GM23338 (cell line): Measurements from ENCODE around the gene DLG2. TPM values are rescaled to one million over a fixed set of nuclear protein-coding genes. Genes with fewer than 3 reads are reported as not detected.

Experiments used
- ATAC-seq: fragments of 200-7000 bp; cut with Tn5 transposase; 3 replicates; pipeline ENCODE4 v1.9.1; 2020
- DNase-seq: peaks from one replicate; pipeline ENCODE4 v3.0.0-alpha.2; 2015; ENCODE audit warnings: low spot score
- H2AFZ ChIP-seq: fragments of 200-600 bp; sonication (generic); 2 replicates; pipeline ENCODE4 v1.8.0; 2016; ENCODE audit warnings: antibody characterized with exemption, mild to moderate bottlenecking, moderate library complexity
- H3F3A ChIP-seq: fragments of 200-600 bp; sonication (generic); replicated peaks from 2 replicates; pipeline ENCODE4 v1.8.0; 2017; ENCODE audit warnings: antibody characterized with exemption, mixed run types, low read depth
- H3K27ac ChIP-seq: fragments of 200-600 bp; sonication (generic); 2 replicates; pipeline ENCODE4 v1.6.1; 2016; ENCODE audit warnings: low read depth
- H3K27me3 ChIP-seq: fragments of 200-600 bp; sonication (generic); 2 replicates; pipeline ENCODE4 v1.8.0; 2016; ENCODE audit warnings: mild to moderate bottlenecking, mixed run types, moderate library complexity; ENCODE audit not compliant: insufficient read depth
- H3K36me3 ChIP-seq: fragments of 200-600 bp; sonication (generic); 2 replicates; pipeline ENCODE4 v1.8.0; 2016; ENCODE audit warnings: mild to moderate bottlenecking; ENCODE audit not compliant: insufficient read depth
- H3K4me1 ChIP-seq: fragments of 200-600 bp; sonication (generic); 2 replicates; pipeline ENCODE4 v1.8.0; 2016; ENCODE audit warnings: mild to moderate bottlenecking, moderate library complexity; ENCODE audit not compliant: insufficient read depth
- H3K4me2 ChIP-seq: fragments of 200-600 bp; sonication (generic); 2 replicates; pipeline ENCODE4 v1.7.1; 2017; ENCODE audit warnings: mixed run types
- H3K4me3 ChIP-seq: fragments of 200-600 bp; sonication (generic); 2 replicates; pipeline ENCODE4 v1.6.1; 2016; ENCODE audit warnings: mixed run types
- H3K79me2 ChIP-seq: fragments of 200-600 bp; sonication (generic); replicated peaks from 2 replicates; pipeline ENCODE4 v1.8.0; 2017; ENCODE audit warnings: mild to moderate bottlenecking; ENCODE audit not compliant: insufficient read depth
- H3K9me2 ChIP-seq: fragments of 200-600 bp; sonication (generic); 2 replicates; pipeline ENCODE4 v1.8.0; 2017; ENCODE audit not compliant: insufficient read depth
- H4K20me1 ChIP-seq: fragments of 200-600 bp; sonication (generic); replicated peaks from 2 replicates; pipeline ENCODE4 v1.8.0; 2017; ENCODE audit warnings: mild to moderate bottlenecking; ENCODE audit not compliant: insufficient read depth
- H3K27ac Mint-ChIP-seq: 2 replicates; pipeline ENCODE4 v1.8.0; 2020; ENCODE audit warnings: inconsistent platforms, mild to moderate bottlenecking, moderate library complexity, mixed read lengths
- H3K27me3 Mint-ChIP-seq: 3 replicates; pipeline ENCODE4 v1.8.0; 2022; ENCODE audit warnings: low read depth, mild to moderate bottlenecking, moderate library complexity, mixed read lengths, inconsistent platforms; ENCODE audit not compliant: insufficient read depth, poor library complexity
- H3K36me3 Mint-ChIP-seq: 3 replicates; pipeline ENCODE4 v1.8.0; 2021; ENCODE audit warnings: low read depth, mild to moderate bottlenecking, inconsistent platforms, moderate library complexity, mixed read lengths
- H3K4me1 Mint-ChIP-seq: 3 replicates; pipeline ENCODE4 v1.8.0; 2020; ENCODE audit warnings: mild to moderate bottlenecking, inconsistent platforms, mixed read lengths
- H3K4me3 Mint-ChIP-seq: 3 replicates; pipeline ENCODE4 v1.8.0; 2021; ENCODE audit warnings: moderate library complexity, mild to moderate bottlenecking, inconsistent platforms, mixed read lengths
- H3K9me3 Mint-ChIP-seq: 3 replicates; pipeline ENCODE4 v1.8.0; 2020; ENCODE audit warnings: moderate library complexity, mild to moderate bottlenecking, inconsistent platforms, mixed read lengths
- CREB1 ChIP-seq: fragments of 250-450 bp; sonication (Bioruptor Pico); IDR thresholded peaks from 2 replicates; pipeline ENCODE4 v1.5.0; 2020; ENCODE audit warnings: low read depth, mild to moderate bottlenecking, moderate library complexity
- EZH2 ChIP-seq: fragments of 200-600 bp; sonication (generic); IDR thresholded peaks from one replicate; pipeline ENCODE4 v1.8.0; 2017; ENCODE audit warnings: antibody characterized with exemption, mild to moderate bottlenecking, low read depth; ENCODE audit not compliant: unreplicated experiment
- EZH2phosphoT487 ChIP-seq: fragments of 200-600 bp; sonication (generic); IDR thresholded peaks from one replicate; pipeline ENCODE4 v1.8.1; 2018; ENCODE audit warnings: antibody characterized with exemption; ENCODE audit not compliant: unreplicated experiment
- JUNB ChIP-seq: IDR thresholded peaks from one replicate; pipeline ENCODE4 v1.6.1; 2016; ENCODE audit warnings: antibody characterized with exemption; ENCODE audit not compliant: unreplicated experiment
- NANOG ChIP-seq: IDR thresholded peaks from 2 replicates; pipeline ENCODE4 v1.6.1; 2016; ENCODE audit warnings: antibody characterized with exemption, borderline replicate concordance
- POLR2AphosphoS5 ChIP-seq: IDR thresholded peaks from 2 replicates; pipeline ENCODE4 v1.6.1; 2016; ENCODE audit warnings: antibody characterized with exemption, low read depth
- STAT1 ChIP-seq: IDR thresholded peaks from one replicate; pipeline ENCODE4 v1.6.1; 2016; ENCODE audit warnings: antibody characterized with exemption; ENCODE audit not compliant: unreplicated experiment
- ZNF114 ChIP-seq: fragments of 250-450 bp; sonication (Bioruptor Pico); IDR thresholded peaks from 2 replicates; pipeline ENCODE4 v1.5.0; 2020; ENCODE audit warnings: mild to moderate bottlenecking, moderate library complexity
- ZNF331 ChIP-seq: fragments of 250-450 bp; sonication (Bioruptor Pico); IDR thresholded peaks from 2 replicates; pipeline ENCODE4 v1.5.0; 2020; ENCODE audit warnings: low read depth, mild to moderate bottlenecking, moderate library complexity
- ZNF462 ChIP-seq: fragments of 250-450 bp; sonication (Bioruptor Pico); IDR thresholded peaks from 2 replicates; pipeline ENCODE4 v1.5.0; 2020; ENCODE audit warnings: mild to moderate bottlenecking, moderate library complexity
- polyA plus RNA-seq: library from polyadenylated mRNA; unstranded; fragments of >200 nt; fragmentation: Nextera tagmentation; extraction: Ambion mirVana; gene quantifications from 2 replicates; pipeline ENCODE4 v1.2.1, GENCODE V29; 2016
- total RNA-seq: library from RNA; depleted of rRNA; stranded (reverse); fragments of >200 nt; shearing (Covaris generic); gene quantifications from 2 replicates; pipeline ENCODE4 v1.2.3, GENCODE V29; 2014
- TF ChIP-seq, protein P1 (sequence below): IDR thresholded peaks from one replicate; pipeline ENCODE4 v1.6.1; 2018; ENCODE audit warnings: antibody characterized with exemption; ENCODE audit not compliant: unreplicated experiment
- TF ChIP-seq, protein P2 (sequence below): IDR thresholded peaks from 2 replicates; pipeline ENCODE4 v1.6.1; 2016; ENCODE audit warnings: antibody characterized with exemption

DLG2 gene
- total and polyA plus RNA-seq, 2 experiments from 2014 or later = 19.8 to 21.5 TPM

GRCh38 chr11:83510530-83511460 is 2116.3 kb downstream of the DLG2 start:
- Histone ChIP-seq H3K4me2 (no peak overlapping the region), H3K36me3 (no peaks in the 10 kb centered on the region), H4K20me1 (no peaks in the 10 kb centered on the region), H3K9me2 (peaks cover 6% of the 10 kb centered on the region; the same call in 1 of the 2 replicates), H3K27me3 (no peaks in the 10 kb centered on the region), H3K4me1 (peaks cover 13% of the 10 kb centered on the region), H2AFZ (no peak overlapping the region), H3K79me2 (no peaks in the 10 kb centered on the region), H3K4me3 (no peak overlapping the region), H3F3A (no peaks in the 10 kb centered on the region), H3K27ac (no peak overlapping the region)
- Mint-ChIP-seq H3K9me3 (no peaks in the 10 kb centered on the region), H3K27me3 (no peaks in the 10 kb centered on the region), H3K4me1 (peaks cover 12% of the 10 kb centered on the region), H3K4me3 (no peak overlapping the region), H3K36me3 (0 out of 3 replicates have a peak, but pooled peaks cover 5% of the 10 kb centered on the region), H3K27ac (no peak overlapping the region)
- no peak for TF ChIP-seq EZH2phosphoT487
- TF ChIP-seq ZNF462 (CRISPR knock-in tag) = no peak
- TF ChIP-seq NANOG = no peak
- TF ChIP-seq CREB1 = no peak
- no peak for TF ChIP-seq JUNB
- TF ChIP-seq STAT1 = no peak
- TF ChIP-seq, protein P1, sequence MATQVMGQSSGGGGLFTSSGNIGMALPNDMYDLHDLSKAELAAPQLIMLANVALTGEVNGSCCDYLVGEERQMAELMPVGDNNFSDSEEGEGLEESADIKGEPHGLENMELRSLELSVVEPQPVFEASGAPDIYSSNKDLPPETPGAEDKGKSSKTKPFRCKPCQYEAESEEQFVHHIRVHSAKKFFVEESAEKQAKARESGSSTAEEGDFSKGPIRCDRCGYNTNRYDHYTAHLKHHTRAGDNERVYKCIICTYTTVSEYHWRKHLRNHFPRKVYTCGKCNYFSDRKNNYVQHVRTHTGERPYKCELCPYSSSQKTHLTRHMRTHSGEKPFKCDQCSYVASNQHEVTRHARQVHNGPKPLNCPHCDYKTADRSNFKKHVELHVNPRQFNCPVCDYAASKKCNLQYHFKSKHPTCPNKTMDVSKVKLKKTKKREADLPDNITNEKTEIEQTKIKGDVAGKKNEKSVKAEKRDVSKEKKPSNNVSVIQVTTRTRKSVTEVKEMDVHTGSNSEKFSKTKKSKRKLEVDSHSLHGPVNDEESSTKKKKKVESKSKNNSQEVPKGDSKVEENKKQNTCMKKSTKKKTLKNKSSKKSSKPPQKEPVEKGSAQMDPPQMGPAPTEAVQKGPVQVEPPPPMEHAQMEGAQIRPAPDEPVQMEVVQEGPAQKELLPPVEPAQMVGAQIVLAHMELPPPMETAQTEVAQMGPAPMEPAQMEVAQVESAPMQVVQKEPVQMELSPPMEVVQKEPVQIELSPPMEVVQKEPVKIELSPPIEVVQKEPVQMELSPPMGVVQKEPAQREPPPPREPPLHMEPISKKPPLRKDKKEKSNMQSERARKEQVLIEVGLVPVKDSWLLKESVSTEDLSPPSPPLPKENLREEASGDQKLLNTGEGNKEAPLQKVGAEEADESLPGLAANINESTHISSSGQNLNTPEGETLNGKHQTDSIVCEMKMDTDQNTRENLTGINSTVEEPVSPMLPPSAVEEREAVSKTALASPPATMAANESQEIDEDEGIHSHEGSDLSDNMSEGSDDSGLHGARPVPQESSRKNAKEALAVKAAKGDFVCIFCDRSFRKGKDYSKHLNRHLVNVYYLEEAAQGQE = no peak
- TF ChIP-seq ZNF331 (CRISPR knock-in tag) = no peak
- no peak for TF ChIP-seq EZH2
- TF ChIP-seq POLR2AphosphoS5 = no peak
- no peak for TF ChIP-seq ZNF114 (CRISPR knock-in tag)
- TF ChIP-seq, protein P2, sequence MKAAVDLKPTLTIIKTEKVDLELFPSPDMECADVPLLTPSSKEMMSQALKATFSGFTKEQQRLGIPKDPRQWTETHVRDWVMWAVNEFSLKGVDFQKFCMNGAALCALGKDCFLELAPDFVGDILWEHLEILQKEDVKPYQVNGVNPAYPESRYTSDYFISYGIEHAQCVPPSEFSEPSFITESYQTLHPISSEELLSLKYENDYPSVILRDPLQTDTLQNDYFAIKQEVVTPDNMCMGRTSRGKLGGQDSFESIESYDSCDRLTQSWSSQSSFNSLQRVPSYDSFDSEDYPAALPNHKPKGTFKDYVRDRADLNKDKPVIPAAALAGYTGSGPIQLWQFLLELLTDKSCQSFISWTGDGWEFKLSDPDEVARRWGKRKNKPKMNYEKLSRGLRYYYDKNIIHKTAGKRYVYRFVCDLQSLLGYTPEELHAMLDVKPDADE = no peak
- DNase-seq (no peak), ATAC-seq (peak; percentile 34; the same call in 2 of the 3 replicates)
